ENCODE data around the gene UMODL1.

Gene UMODL1

GRCh38 chr21:42071146-42071737, at the start of gene UMODL1:
UMODL1 (plus strand) TSS chr21:42071317; CDS start chr21:42071317, 0 bp downstream.
- DNase-seq = no peak

- DNase-seq = no peak
Measured at GRCh38 chr21:42021371-42022090, 49.6 kb upstream of the UMODL1 start.

- no peak for DNase-seq
Measured at GRCh38 chr21:42022091-42022430, 49.1 kb upstream of the UMODL1 start.

GRCh38 chr21:42022906-42023305, 48.2 kb upstream of the UMODL1 start:
- DNase-seq = no peak

- no peak for DNase-seq
Measured at GRCh38 chr21:42025376-42026081, 45.6 kb upstream of the UMODL1 start.

- DNase-seq = no peak
Measured at GRCh38 chr21:42026082-42026435, 45.1 kb upstream of the UMODL1 start.

GRCh38 chr21:42027085-42027821, 43.9 kb upstream of the UMODL1 start:
- no peak for DNase-seq

- DNase-seq = peak in 1 of 2 donors; percentile 43
Measured at GRCh38 chr21:42027822-42028765, 43.0 kb upstream of the UMODL1 start.

GRCh38 chr21:42028766-42029425, 42.2 kb upstream of the UMODL1 start:
- DNase-seq = peak in 1 of 2 donors; percentile 69

- no peak for DNase-seq
Measured at GRCh38 chr21:42030311-42030710, 40.8 kb upstream of the UMODL1 start.

- no peak for DNase-seq
Measured at GRCh38 chr21:42031241-42031640, 39.9 kb upstream of the UMODL1 start.

- DNase-seq = no peak
Measured at GRCh38 chr21:42031816-42032215, 39.3 kb upstream of the UMODL1 start.

- no peak for DNase-seq
Measured at GRCh38 chr21:42032266-42032665, 38.9 kb upstream of the UMODL1 start.

- DNase-seq = no peak
Measured at GRCh38 chr21:42032968-42033367, 38.1 kb upstream of the UMODL1 start.

GRCh38 chr21:42036313-42036712, 34.8 kb upstream of the UMODL1 start:
- DNase-seq = no peak

- DNase-seq = no peak
Measured at GRCh38 chr21:42037516-42037915, 33.6 kb upstream of the UMODL1 start.

- DNase-seq = no peak
Measured at GRCh38 chr21:42037943-42038342, 33.2 kb upstream of the UMODL1 start.

GRCh38 chr21:42038393-42038792, 32.7 kb upstream of the UMODL1 start:
- no peak for DNase-seq

- DNase-seq = no peak
Measured at GRCh38 chr21:42038826-42039425, 32.2 kb upstream of the UMODL1 start.

GRCh38 chr21:42039470-42039901, 31.6 kb upstream of the UMODL1 start:
- DNase-seq = no peak

- no peak for DNase-seq
Measured at GRCh38 chr21:42039911-42040351, 31.2 kb upstream of the UMODL1 start.
